K562 (cell line): Measurements from ENCODE around the gene GCHFR. TPM values are rescaled to one million over a fixed set of nuclear protein-coding genes. Genes with fewer than 3 reads are reported as not detected.

ENCODE experiments used
- E2F8 ChIP-seq: fragments of 450-650 bp; IDR thresholded peaks from 2 replicates; pipeline ENCODE4 v1.7.1; 2018; ENCODE audit warnings: mild to moderate bottlenecking, low read depth; ENCODE audit not compliant: partially characterized antibody
- FOXM1 ChIP-seq, 2 experiments: fragments of 450-650 bp in 1 of 2; sonication (generic) in 1 of 2; formaldehyde crosslinking in 1 of 2; IDR thresholded peaks; 2 replicates each; pipeline versions ENCODE4 v1.6.1 to v1.9.0; 2017 to 2022; ENCODE audit warnings: low read depth in 2 of 2, mild to moderate bottlenecking in 2 of 2, missing genetic modification reagents in 1 of 2, moderate library complexity in 1 of 2
- HLTF ChIP-seq: fragments of 450-650 bp; IDR thresholded peaks from 2 replicates; pipeline ENCODE4 v1.6.1; 2016
- JUNB ChIP-seq: fragments of 450-650 bp; formaldehyde crosslinking; conservative IDR thresholded peaks from 2 replicates; pipeline ENCODE4 v1.4.0; 2020; ENCODE audit warnings: mild to moderate bottlenecking
- NCOR1 ChIP-seq: fragments of 450-650 bp; IDR thresholded peaks from 2 replicates; pipeline ENCODE4 v1.6.1; 2016; ENCODE audit warnings: mild to moderate bottlenecking, moderate library complexity
- NFATC3 ChIP-seq: fragments of 450-650 bp; IDR thresholded peaks from 2 replicates; pipeline ENCODE4 v1.6.1; 2017; ENCODE audit warnings: mild to moderate bottlenecking
- RUNX1 ChIP-seq: sonication (generic); IDR thresholded peaks from 2 replicates; pipeline ENCODE4 v1.6.1; 2016; ENCODE audit warnings: antibody characterized with exemption, low read depth
- SMC3 ChIP-seq: conservative IDR thresholded peaks from 2 replicates; pipeline ENCODE4 v1.6.1; 2011; ENCODE audit warnings: low read depth, low read length, improper control_type of control experiment; ENCODE audit not compliant: insufficient read depth
- TCF7L2 ChIP-seq: fragments of 150-350 bp; IDR thresholded peaks from 2 replicates; pipeline ENCODE4 v1.6.1; 2016; ENCODE audit warnings: low read depth, mild to moderate bottlenecking, low read length, moderate library complexity
- THRA ChIP-seq: fragments of 450-650 bp; IDR thresholded peaks from 2 replicates; pipeline ENCODE4 v1.6.1; 2017; ENCODE audit warnings: mild to moderate bottlenecking, moderate library complexity
- THRB ChIP-seq: fragments of 450-650 bp; formaldehyde crosslinking; conservative IDR thresholded peaks from 2 replicates; pipeline ENCODE4 v1.4.0; 2022; ENCODE audit warnings: mild to moderate bottlenecking, missing genetic modification characterization
- VEZF1 ChIP-seq: fragments of 200-800 bp; sonication (Bioruptor generic); IDR thresholded peaks from 2 replicates; pipeline ENCODE4 v1.6.1; 2017; ENCODE audit warnings: missing genetic modification characterization, missing compliant biosample characterization
- ZNF274 ChIP-seq: IDR thresholded peaks from 2 replicates; pipeline ENCODE4 v1.6.1; 2011; ENCODE audit warnings: low read depth, mild to moderate bottlenecking, low read length, moderate library complexity, borderline replicate concordance
- polyA plus RNA-seq, 8 experiments: library from polyadenylated mRNA; depleted of rRNA in 4 of 8; stranded (reverse) in 5 of 8; unstranded in 3 of 8; fragments of >200 nt; fragmentation: Nextera tagmentation in 2 of 8; fragmentation: Illumina TruSeq in 1 of 8; extraction: Ambion mirVana in 2 of 8; extraction: Trizol in 1 of 8; gene quantifications; 2 replicates each; pipeline versions ENCODE4 v1.2.1 to v1.2.3, GENCODE V29; 2011 to 2014; ENCODE audit warnings: inconsistent platforms in 1 of 8, missing spikeins in 1 of 8
- total RNA-seq, 7 experiments: library from RNA; depleted of rRNA in 6 of 7; stranded (reverse); fragments of >200 nt in 6 of 7; fragmentation: Illumina TruSeq in 2 of 7; extraction: Trizol in 2 of 7; gene quantifications; 2 replicates each; pipeline versions ENCODE4 v1.2.1 to v1.2.3, GENCODE V29; 2011 to 2021; ENCODE audit warnings: low replicate concordance in 1 of 7
- TF ChIP-seq, protein P1 (sequence below): fragments of 250-450 bp; sonication (Bioruptor Pico); IDR thresholded peaks from 2 replicates; pipeline ENCODE4 v1.9.0; 2021; ENCODE audit warnings: mild to moderate bottlenecking, inconsistent platforms

GCHFR gene
- total and polyA plus RNA-seq, 9 of the 15 experiments (the other 6 are each of a cell fraction or from before 2014, with no cell fraction given) = 8.7 to 83.5 (median 20.8) TPM

DNA sequence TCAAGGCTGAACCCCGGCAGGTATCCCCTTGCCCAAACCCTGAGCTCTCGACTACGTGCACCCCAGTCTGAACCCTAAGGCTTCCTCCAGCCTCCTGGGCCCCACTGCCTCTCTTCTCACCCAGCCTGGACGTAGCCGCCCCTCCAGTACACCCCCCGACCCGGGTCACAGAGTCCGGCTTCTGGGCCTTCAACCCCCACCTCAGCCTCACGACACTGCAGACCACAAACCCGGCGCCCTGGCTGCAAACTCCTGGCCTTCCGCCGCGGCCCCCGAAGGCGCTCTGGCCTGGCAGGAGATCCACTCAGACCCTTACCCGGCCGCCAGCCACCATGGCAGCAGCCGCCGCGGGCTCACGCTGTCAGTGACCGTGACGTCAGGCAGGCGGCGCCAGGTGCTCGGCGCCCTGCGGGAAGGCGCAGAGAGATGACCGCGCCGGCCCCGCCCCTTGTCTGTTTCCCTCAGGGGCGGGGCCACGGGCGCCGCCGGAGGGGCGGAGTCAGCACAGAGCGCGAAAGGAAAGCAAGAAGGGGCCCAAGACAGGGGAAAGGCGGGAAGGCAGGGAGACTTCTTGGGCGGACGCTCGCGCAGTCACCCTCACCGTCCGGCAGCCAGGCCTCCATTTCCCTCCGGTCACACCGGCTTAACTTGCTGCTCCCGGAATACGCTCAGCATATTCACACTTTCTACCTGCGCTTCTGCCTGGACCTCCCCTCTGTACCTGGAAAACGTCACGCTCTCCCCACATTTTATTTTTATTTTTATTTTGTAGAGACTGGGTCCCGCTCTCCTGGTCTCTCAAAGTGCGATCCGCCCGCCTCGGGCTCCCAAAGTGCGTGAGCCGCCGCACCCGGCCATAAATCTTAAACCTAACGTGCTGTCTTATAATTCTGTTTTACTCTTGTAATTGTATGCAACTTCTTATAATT lies 8.7 kb upstream of the GCHFR start, which contains the start of gene RMDN3 (continued):
- TF ChIP-seq THRA (no peak), SMC3 (no peak; the same call in 1 of the 2 replicates), VEZF1 (CRISPR knock-in tag) (peak; percentile 87), E2F8 (peak; percentile 86), NCOR1 (peak; percentile 29; the same call in 1 of the 2 replicates), TCF7L2 (no peak), HLTF (no peak), NFATC3 (no peak), ZNF274 (no peak), RUNX1 (no peak), THRB (CRISPR knock-in tag) (no peak), FOXM1 (IDR thresholded peaks at IDR 0.05; ENCODE audit: low read depth) (no peak), FOXM1 (CRISPR knock-in tag; IDR thresholded peaks at IDR 0.05; ENCODE audit: low read depth) (0 out of 2 replicates have a peak, but pooled peaks have one; percentile 55), JUNB (CRISPR knock-in tag) (no peak)
- TF ChIP-seq, protein P1, sequence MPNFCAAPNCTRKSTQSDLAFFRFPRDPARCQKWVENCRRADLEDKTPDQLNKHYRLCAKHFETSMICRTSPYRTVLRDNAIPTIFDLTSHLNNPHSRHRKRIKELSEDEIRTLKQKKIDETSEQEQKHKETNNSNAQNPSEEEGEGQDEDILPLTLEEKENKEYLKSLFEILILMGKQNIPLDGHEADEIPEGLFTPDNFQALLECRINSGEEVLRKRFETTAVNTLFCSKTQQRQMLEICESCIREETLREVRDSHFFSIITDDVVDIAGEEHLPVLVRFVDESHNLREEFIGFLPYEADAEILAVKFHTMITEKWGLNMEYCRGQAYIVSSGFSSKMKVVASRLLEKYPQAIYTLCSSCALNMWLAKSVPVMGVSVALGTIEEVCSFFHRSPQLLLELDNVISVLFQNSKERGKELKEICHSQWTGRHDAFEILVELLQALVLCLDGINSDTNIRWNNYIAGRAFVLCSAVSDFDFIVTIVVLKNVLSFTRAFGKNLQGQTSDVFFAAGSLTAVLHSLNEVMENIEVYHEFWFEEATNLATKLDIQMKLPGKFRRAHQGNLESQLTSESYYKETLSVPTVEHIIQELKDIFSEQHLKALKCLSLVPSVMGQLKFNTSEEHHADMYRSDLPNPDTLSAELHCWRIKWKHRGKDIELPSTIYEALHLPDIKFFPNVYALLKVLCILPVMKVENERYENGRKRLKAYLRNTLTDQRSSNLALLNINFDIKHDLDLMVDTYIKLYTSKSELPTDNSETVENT (CRISPR knock-in tag) = peak; percentile 68; the same call in 1 of the 2 replicates
